Osteoblast (primary cell): ENCODE data around the gene GLT6D1. TPM values are rescaled to one million over a fixed set of nuclear protein-coding genes. Genes with fewer than 3 reads are reported as not detected.

Experiments
- DNase-seq: peaks from one replicate; pipeline ENCODE4 v3.0.0; 2011; ENCODE audit warnings: low spot score, mixed read lengths; ENCODE audit not compliant: insufficient read length; ENCODE audit errors: missing footprints
- H2AFZ ChIP-seq: 2 replicates; pipeline ENCODE4 v1.6.0; 2011; ENCODE audit warnings: mild to moderate bottlenecking, low read length
- H3K27ac ChIP-seq: 2 replicates; pipeline ENCODE4 v1.5.1; 2011; ENCODE audit warnings: mild to moderate bottlenecking, low read depth, low read length, moderate library complexity
- H3K27me3 ChIP-seq: 2 replicates; pipeline ENCODE4 v1.6.0; 2012; ENCODE audit warnings: mild to moderate bottlenecking, control low read depth, inconsistent platforms, low read length, moderate library complexity; ENCODE audit not compliant: insufficient read depth
- H3K36me3 ChIP-seq: 2 replicates; pipeline ENCODE4 v1.5.1; 2011; ENCODE audit warnings: mild to moderate bottlenecking, low read length, control low read depth, moderate library complexity; ENCODE audit not compliant: insufficient read depth
- H3K4me1 ChIP-seq: 2 replicates; pipeline ENCODE4 v1.5.1; 2011; ENCODE audit warnings: mild to moderate bottlenecking, low read length, control low read depth, moderate library complexity; ENCODE audit not compliant: insufficient read depth
- H3K4me2 ChIP-seq: 2 replicates; pipeline ENCODE4 v1.6.0; 2011; ENCODE audit warnings: mild to moderate bottlenecking, low read length; ENCODE audit not compliant: insufficient read depth
- H3K4me3 ChIP-seq: fragments of 200-600 bp; sonication (generic); 3 replicates; pipeline ENCODE4 v1.5.1; 2012; ENCODE audit warnings: mild to moderate bottlenecking, low read length, inconsistent platforms; ENCODE audit not compliant: insufficient read depth
- H3K79me2 ChIP-seq: 2 replicates; pipeline ENCODE4 v1.6.0; 2012; ENCODE audit warnings: mild to moderate bottlenecking, low read length, control low read depth, inconsistent platforms; ENCODE audit not compliant: insufficient read depth
- H3K9me3 ChIP-seq: 2 replicates; pipeline ENCODE4 v1.5.1; 2011; ENCODE audit warnings: low read depth, low read length, control low read depth
- H4K20me1 ChIP-seq: 2 replicates; pipeline ENCODE4 v1.6.0; 2012; ENCODE audit warnings: mild to moderate bottlenecking, low read length, control low read depth; ENCODE audit not compliant: insufficient read depth
- CTCF ChIP-seq: IDR thresholded peaks from 2 replicates; pipeline ENCODE4 v1.5.1; 2011; ENCODE audit warnings: mild to moderate bottlenecking, low read depth, low read length, moderate library complexity; ENCODE audit errors: extremely low read depth
- total RNA-seq: library from RNA; depleted of rRNA; stranded (reverse); fragments of >200 nt; gene quantifications from 2 replicates; pipeline ENCODE4 v1.2.3, GENCODE V29; 2012

The GLT6D1 gene
- total RNA-seq, 1 donor, result not detected

- Histone ChIP-seq H3K4me3 (no peak overlapping the region), H3K36me3 (no peaks in the 10 kb centered on the region), H3K27ac (no peak overlapping the region), H3K9me3 (no peaks in the 10 kb centered on the region), H3K4me2 (no peak overlapping the region), H3K4me1 (no peaks in the 10 kb centered on the region), H4K20me1 (no peaks in the 10 kb centered on the region), H3K27me3 (no peaks in the 10 kb centered on the region), H2AFZ (no peak overlapping the region), H3K79me2 (no peaks in the 10 kb centered on the region)
- DNase-seq, result no peak
- TF ChIP-seq CTCF, result no peak
Measured at GRCh38 chr9:135583688-135584011, 55.7 kb downstream of the GLT6D1 start.

GRCh38 chr9:135582966-135583687, 56.2 kb downstream of the GLT6D1 start:
- no peak overlapping the region for H3K4me2 ChIP-seq
- no peaks in the 10 kb centered on the region for H3K27me3 ChIP-seq
- H3K36me3 ChIP-seq, result no peaks in the 10 kb centered on the region
- H3K4me1 ChIP-seq, result no peaks in the 10 kb centered on the region
- no peaks in the 10 kb centered on the region for H3K9me3 ChIP-seq
- no peak for TF ChIP-seq CTCF
- H4K20me1 ChIP-seq, result no peaks in the 10 kb centered on the region
- H2AFZ ChIP-seq, result no peak overlapping the region
- DNase-seq, result peak; percentile 77
- H3K4me3 ChIP-seq, result no peak overlapping the region
- no peaks in the 10 kb centered on the region for H3K79me2 ChIP-seq
- no peak overlapping the region for H3K27ac ChIP-seq

- Histone ChIP-seq H3K79me2 (no peaks in the 10 kb centered on the region), H3K27ac (no peak overlapping the region), H3K4me2 (no peak overlapping the region), H3K4me1 (no peaks in the 10 kb centered on the region), H3K36me3 (no peaks in the 10 kb centered on the region), H3K27me3 (no peaks in the 10 kb centered on the region), H3K4me3 (no peak overlapping the region), H3K9me3 (no peaks in the 10 kb centered on the region), H4K20me1 (no peaks in the 10 kb centered on the region), H2AFZ (no peak overlapping the region)
- no peak for DNase-seq
- TF ChIP-seq CTCF, result no peak
Measured at GRCh38 chr9:135582541-135582940, 56.8 kb downstream of the GLT6D1 start.

DNA sequence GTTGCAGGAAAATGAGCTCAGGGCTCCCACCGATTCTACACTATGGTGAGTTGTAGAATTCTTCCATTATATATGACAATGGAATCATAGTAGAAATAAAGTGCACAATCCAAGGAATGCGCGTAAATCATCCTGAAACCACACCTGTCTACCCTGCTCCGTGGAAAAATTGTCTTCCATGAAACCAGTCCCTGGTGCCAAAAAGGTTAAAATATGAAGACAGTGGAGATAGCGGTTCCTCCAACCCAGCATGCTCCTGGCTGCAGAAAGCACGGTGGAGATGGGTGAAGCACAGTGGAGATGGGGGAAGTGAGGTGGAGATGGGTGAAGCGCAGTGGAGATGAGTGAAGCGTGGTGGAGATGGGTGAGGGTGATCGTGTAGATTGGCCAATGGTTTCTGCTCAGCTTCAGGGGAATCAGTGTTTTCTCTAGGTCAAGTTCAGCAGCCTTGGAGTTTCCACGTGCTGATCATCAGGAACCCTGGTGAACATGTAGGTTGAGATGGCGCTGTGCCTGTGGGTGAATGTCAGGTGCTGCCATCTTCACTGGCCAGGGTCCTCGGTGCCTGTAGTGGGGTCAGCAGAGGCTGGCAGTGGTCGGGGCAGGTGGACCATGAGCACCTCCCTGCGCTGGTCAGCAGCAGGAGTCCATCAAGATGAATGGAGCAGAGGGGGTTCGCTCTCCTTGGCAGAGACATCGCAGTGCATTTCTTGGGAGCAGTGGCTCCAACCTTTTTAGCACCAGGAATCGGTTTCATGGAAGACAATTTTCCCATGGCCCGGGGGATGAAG, 57.5 kb downstream of the GLT6D1 start:
- H3K79me2 ChIP-seq, result no peaks in the 10 kb centered on the region
- TF ChIP-seq CTCF, result no peak
- no peaks in the 10 kb centered on the region for H4K20me1 ChIP-seq
- H3K9me3 ChIP-seq, result no peaks in the 10 kb centered on the region
- peak; percentile 58 for DNase-seq
- no peak overlapping the region for H3K27ac ChIP-seq
- no peaks in the 10 kb centered on the region for H3K27me3 ChIP-seq
- no peaks in the 10 kb centered on the region for H3K4me1 ChIP-seq
- no peak overlapping the region for H3K4me2 ChIP-seq
- H3K36me3 ChIP-seq, result no peaks in the 10 kb centered on the region
- H3K4me3 ChIP-seq, result no peak overlapping the region
- H2AFZ ChIP-seq, result no peak overlapping the region
